Gastrocnemius medialis (tissue), 4 donors: ENCODE measurements around the gene PIBF1. TPM values are rescaled to one million over a fixed set of nuclear protein-coding genes. Genes with fewer than 3 reads are reported as not detected.

Experiments
- ATAC-seq, 2 donors: fragments of 150-250 bp; one replicate each; pipeline ENCODE4 v1.9.1; 2016
- DNase-seq, 2 donors: peaks; one replicate each; pipeline ENCODE4 v3.0.0-alpha.2; 2019
- H3K27ac ChIP-seq, 4 donors: fragments of 200-600 bp; sonication (generic); 1 replicate in 1 of 4; 2 replicates in 3 of 4; pipeline ENCODE4 v1.5.1; 2016 to 2018; ENCODE audit warnings: mild to moderate bottlenecking in 2 of 4, moderate library complexity in 1 of 4
- H3K27me3 ChIP-seq, 3 donors: fragments of 200-600 bp; sonication (generic) in 2 of 3; 1 replicate in 1 of 3; 2 replicates in 2 of 3; pipeline versions ENCODE4 v1.5.1 to v1.6.0; 2016 to 2019; ENCODE audit warnings: mild to moderate bottlenecking in 1 of 3, moderate library complexity in 1 of 3
- H3K36me3 ChIP-seq, 2 donors: fragments of 200-600 bp; sonication (generic) in 1 of 2; one replicate each; pipeline ENCODE4 v1.5.1; 2017 to 2018
- H3K4me1 ChIP-seq, 2 donors: fragments of 200-600 bp; sonication (generic) in 1 of 2; one replicate each; pipeline ENCODE4 v1.5.1; 2016 to 2017; ENCODE audit warnings: mild to moderate bottlenecking in 2 of 2
- H3K4me3 ChIP-seq, 4 donors: fragments of 200-600 bp; sonication (generic) in 3 of 4; 1 replicate in 1 of 4; 2 replicates in 3 of 4; pipeline ENCODE4 v1.5.1; 2016 to 2019; ENCODE audit warnings: mild to moderate bottlenecking in 2 of 4
- H3K9me3 ChIP-seq, 3 donors: fragments of 200-600 bp; sonication (generic) in 2 of 3; 1 replicate in 1 of 3; 2 replicates in 2 of 3; pipeline ENCODE4 v1.5.1; 2016 to 2019
- CTCF ChIP-seq, 5 experiments: fragments of 450-650 bp in 3 of 5; fragments of 200-600 bp in 2 of 5; sonication (generic) in 2 of 5; IDR thresholded peaks in 4 of 5; conservative IDR thresholded peaks in 1 of 5; 1 replicate in 4 of 5; 2 replicates in 1 of 5; pipeline ENCODE4 v1.5.1; 2016 to 2019; ENCODE audit warnings: antibody characterized with exemption in 5 of 5, mild to moderate bottlenecking in 3 of 5, moderate library complexity in 3 of 5
- POLR2A ChIP-seq, 2 donors: fragments of 450-650 bp; IDR thresholded peaks; one replicate each; pipeline ENCODE4 v1.6.1; 2017; ENCODE audit warnings: antibody characterized with exemption in 2 of 2, mild to moderate bottlenecking in 2 of 2, moderate library complexity in 2 of 2
- in situ Hi-C, 4 donors: fragments of 200-750 bp; cut with MboI; loops; one replicate each; pipeline versions ENCODE4 v1.15.0 to v1.8.0; 2017; ENCODE audit warnings: low sequenced_read_pairs in 4 of 4
- intact Hi-C: fragments of 100-400 bp; cut with DNase I; formaldehyde crosslinking; loops from one replicate; pipeline ENCODE4 v1.15.1; 2023; ENCODE audit warnings: low total_unique reads
- total RNA-seq, 4 donors: library from RNA; depleted of rRNA; stranded (reverse); fragments of >200 nt; gene quantifications; one replicate each; pipeline versions ENCODE4 v1.1.0 to v1.2.3, GENCODE V29; 2016

The PIBF1 gene
- total RNA-seq, 4 donors from 2014 or later = 5.3 to 10.0 (median 7.4) TPM

GRCh38 chr13:73060251-73061160 lies 278.6 kb downstream of the PIBF1 start:
- TF ChIP-seq CTCF (IDR thresholded peaks at IDR 0.05 in 4 of 5, conservative IDR thresholded peaks at IDR 0.05 in 1 of 5) (no peak), POLR2A (IDR thresholded peaks at IDR 0.05) (no peak)
- in situ Hi-C loops = loop anchor here (5.0 to 25.0 kb wide), 3 partner anchors 248 to 652 kb away; no protein-coding TSS in a partner anchor
- peak; percentile 6 to 11 for ATAC-seq

GRCh38 chr13:73061473-73061872 lies 279.5 kb downstream of the PIBF1 start:
- ATAC-seq (no peak), DNase-seq (no peak)
- Histone ChIP-seq H3K27me3 (peaks cover 0 to 1% (median 0%) of the 10 kb centered on the region in 3 donors), H3K4me3 (peak overlapping the region in 3 of 4 donors; percentile 81 to 89 (median 86)), H3K27ac (peak overlapping the region in 2 of 4 donors; percentile 90 to 94), H3K36me3 (peaks cover 0 to 27% of the 10 kb centered on the region in 2 donors), H3K4me1 (peaks cover 5 to 8% of the 10 kb centered on the region in 2 donors), H3K9me3 (no peaks in the 10 kb centered on the region)
- in situ Hi-C loops (loop anchor here (5.0 to 25.0 kb wide), 3 partner anchors 249 to 651 kb away; no protein-coding TSS in a partner anchor), intact Hi-C loops (no loop called here)
- TF ChIP-seq POLR2A (IDR thresholded peaks at IDR 0.05) (no peak), CTCF (IDR thresholded peaks at IDR 0.05 in 4 of 5, conservative IDR thresholded peaks at IDR 0.05 in 1 of 5) (no peak)

More at GRCh38 chr13:73060251-73061160, 278.6 kb downstream of the PIBF1 start:
- intact Hi-C loops = no loop called here
- Histone ChIP-seq H3K4me3 (peak overlapping the region; percentile 76 to 89 (median 84)), H3K36me3 (peaks cover 0 to 24% of the 10 kb centered on the region in 2 donors), H3K27ac (peak overlapping the region; percentile 90 to 94 (median 92)), H3K4me1 (peaks cover 5 to 8% of the 10 kb centered on the region in 2 donors), H3K9me3 (no peaks in the 10 kb centered on the region), H3K27me3 (peaks cover 0 to 7% (median 0%) of the 10 kb centered on the region in 3 donors)
- DNase-seq = peak; percentile 22 to 28

DNA sequence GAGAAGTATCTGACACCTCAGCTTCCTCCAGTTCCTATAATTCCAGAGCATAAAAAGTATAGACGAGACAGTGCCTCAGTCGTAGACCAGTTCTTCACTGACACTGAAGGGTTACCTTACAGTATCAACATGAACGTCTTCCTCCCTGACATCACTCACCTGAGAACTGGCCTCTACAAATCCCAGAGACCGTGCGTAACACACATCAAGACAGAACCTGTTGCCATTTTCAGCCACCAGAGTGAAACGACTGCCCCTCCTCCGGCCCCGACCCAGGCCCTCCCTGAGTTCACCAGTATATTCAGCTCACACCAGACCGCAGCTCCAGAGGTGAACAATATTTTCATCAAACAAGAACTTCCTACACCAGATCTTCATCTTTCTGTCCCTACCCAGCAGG lies 279.9 kb downstream of the PIBF1 start:
- TF ChIP-seq POLR2A (IDR thresholded peaks at IDR 0.05) (no peak), CTCF (IDR thresholded peaks at IDR 0.05 in 4 of 5, conservative IDR thresholded peaks at IDR 0.05 in 1 of 5) (no peak)
- in situ Hi-C loops (loop anchor here (5.0 to 25.0 kb wide), 3 partner anchors 250 to 650 kb away; no protein-coding TSS in a partner anchor), intact Hi-C loops (no loop called here)
- H3K4me3 ChIP-seq = peak overlapping the region in 1 of 4 donors; percentile 86
- DNase-seq (no peak), ATAC-seq (no peak)
- H3K4me1 ChIP-seq = peaks cover 5 to 8% of the 10 kb centered on the region in 2 donors
- H3K27ac ChIP-seq = no peak overlapping the region
- peaks cover 0 to 27% of the 10 kb centered on the region in 2 donors for H3K36me3 ChIP-seq
- H3K9me3 ChIP-seq = no peaks in the 10 kb centered on the region
- H3K27me3 ChIP-seq = no peaks in the 10 kb centered on the region

- Histone ChIP-seq H3K4me3 (no peak overlapping the region), H3K27me3 (no peaks in the 10 kb centered on the region), H3K27ac (no peak overlapping the region), H3K36me3 (peaks cover 0 to 27% of the 10 kb centered on the region in 2 donors), H3K9me3 (no peaks in the 10 kb centered on the region), H3K4me1 (peaks cover 5 to 8% of the 10 kb centered on the region in 2 donors)
- intact Hi-C loops = no loop called here
- in situ Hi-C loops = loop anchor here (5.0 to 25.0 kb wide), 3 partner anchors 250 to 650 kb away; no protein-coding TSS in a partner anchor
- TF ChIP-seq POLR2A (IDR thresholded peaks at IDR 0.05) (no peak), CTCF (IDR thresholded peaks at IDR 0.05 in 4 of 5, conservative IDR thresholded peaks at IDR 0.05 in 1 of 5) (no peak)
- ATAC-seq (no peak), DNase-seq (no peak)
Measured at GRCh38 chr13:73062468-73062867, 280.5 kb downstream of the PIBF1 start.
